Right lobe of liver (tissue), 4 donors: ENCODE results near the gene STX17.

ENCODE experiments used
- POLR2A ChIP-seq: fragments of 450-650 bp; IDR thresholded peaks from one replicate; pipeline ENCODE4 v1.6.1; 2017; ENCODE audit warnings: antibody characterized with exemption, mild to moderate bottlenecking
- TF ChIP-seq, protein P1 (sequence below), 4 donors: fragments of 200-600 bp in 3 of 4; fragments of 450-650 bp in 1 of 4; IDR thresholded peaks; one replicate each; pipeline versions ENCODE4 v1.5.1 to v1.8.0; 2016 to 2022; ENCODE audit warnings: antibody characterized with exemption in 4 of 4, mild to moderate bottlenecking in 2 of 4
- donor health status: DM: no; HTN: no; CAD: no.
- donor health status: DM: no; HTN: no; CAD: no.
- donor health status: DM: no; HTN: yes; CAD: no.

DNA sequence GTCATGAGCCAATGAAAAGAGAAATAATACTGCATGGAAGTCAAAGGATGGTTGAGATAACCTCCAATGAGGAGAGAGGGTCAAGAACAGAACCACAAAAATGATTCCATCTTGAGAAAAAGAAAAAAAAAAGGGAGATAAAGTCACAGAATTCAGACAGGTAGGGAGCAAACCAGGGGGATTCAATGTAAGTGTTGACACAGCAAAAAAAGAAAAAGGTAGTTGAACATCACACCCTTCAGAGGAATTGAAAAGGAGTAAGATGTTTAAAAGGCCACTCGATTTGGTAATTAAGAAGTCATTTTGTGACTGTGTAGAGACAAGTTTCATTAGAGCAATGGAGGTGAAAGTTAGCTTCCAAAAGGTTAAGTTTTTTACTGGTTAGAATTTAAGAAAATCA, 113.1 kb downstream of the STX17 start:
- TF ChIP-seq, protein P1, sequence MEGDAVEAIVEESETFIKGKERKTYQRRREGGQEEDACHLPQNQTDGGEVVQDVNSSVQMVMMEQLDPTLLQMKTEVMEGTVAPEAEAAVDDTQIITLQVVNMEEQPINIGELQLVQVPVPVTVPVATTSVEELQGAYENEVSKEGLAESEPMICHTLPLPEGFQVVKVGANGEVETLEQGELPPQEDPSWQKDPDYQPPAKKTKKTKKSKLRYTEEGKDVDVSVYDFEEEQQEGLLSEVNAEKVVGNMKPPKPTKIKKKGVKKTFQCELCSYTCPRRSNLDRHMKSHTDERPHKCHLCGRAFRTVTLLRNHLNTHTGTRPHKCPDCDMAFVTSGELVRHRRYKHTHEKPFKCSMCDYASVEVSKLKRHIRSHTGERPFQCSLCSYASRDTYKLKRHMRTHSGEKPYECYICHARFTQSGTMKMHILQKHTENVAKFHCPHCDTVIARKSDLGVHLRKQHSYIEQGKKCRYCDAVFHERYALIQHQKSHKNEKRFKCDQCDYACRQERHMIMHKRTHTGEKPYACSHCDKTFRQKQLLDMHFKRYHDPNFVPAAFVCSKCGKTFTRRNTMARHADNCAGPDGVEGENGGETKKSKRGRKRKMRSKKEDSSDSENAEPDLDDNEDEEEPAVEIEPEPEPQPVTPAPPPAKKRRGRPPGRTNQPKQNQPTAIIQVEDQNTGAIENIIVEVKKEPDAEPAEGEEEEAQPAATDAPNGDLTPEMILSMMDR (IDR thresholded peaks at IDR 0.05) = no peak
- TF ChIP-seq POLR2A = no peak
